Heart left ventricle (tissue), 13 donors: Measurements from ENCODE around the gene IFI30.

Source experiments
- CTCF ChIP-seq, 12 donors: fragments of 200-600 bp; sonication (generic) in 4 of 12; IDR thresholded peaks; one replicate each; pipeline versions ENCODE4 v1.5.0 to v1.8.0; 2018 to 2022; ENCODE audit warnings: antibody characterized with exemption in 12 of 12, mild to moderate bottlenecking in 5 of 12
- POLR2A ChIP-seq, 2 donors: fragments of 450-650 bp; IDR thresholded peaks; one replicate each; pipeline ENCODE4 v1.6.1; 2017; ENCODE audit warnings: antibody characterized with exemption in 2 of 2, mild to moderate bottlenecking in 2 of 2, moderate library complexity in 2 of 2
- donor health status: ischemic (EF 13 %, LVEDD 7.1; RV severe dilation, severe dysfunction).
- donor health status: DM: no; HTN: yes; CAD: no.
- donor health status: DM: no; HTN: no; CAD: no.
- donor health status: ischemic (EF 25% LVEDD 6.9; RV normal size, moderate dysfunction).
- donor health status: ischemic (EF 25% LVEDD 5.7; RV mildly dilated, moderate dysfunction).
- donor health status: ischemic (EF 35%, LVEDD 5.7; RV mildly dilated, moderate dysfunction).
- donor health status: nonischemic (EF 11% LVEDD 7.7; RV severe dilation, severe dysfunction).
- donor health status: DM: yes; HTN: yes; CAD: no.
- donor health status: PGD.
- donor health status: ischemic (EF 29% LVEDD 5.4; RV normal size, mild dysfunction).
- donor health status: nonischemic (EF 23%, LVEDD 6.1; RV moderate dilation, normal function).

GRCh38 chr19:18131841-18132596 is 41.6 kb upstream of the IFI30 start:
- no peak for TF ChIP-seq CTCF (IDR thresholded peaks at IDR 0.05)
- TF ChIP-seq POLR2A (IDR thresholded peaks at IDR 0.05) = no peak
